NK-92 (cell line): ENCODE measurements around the gene ASIC3.
A peak's percentile ranks its signal among the peaks of the same experiment; 100 is the strongest.

Source experiments
- DNase-seq: peaks from one replicate; lab custom pipeline; 2025; ENCODE audit not compliant: unreplicated experiment; lab: John Stamatoyannopoulos, UW

Gene ASIC3

DNA sequence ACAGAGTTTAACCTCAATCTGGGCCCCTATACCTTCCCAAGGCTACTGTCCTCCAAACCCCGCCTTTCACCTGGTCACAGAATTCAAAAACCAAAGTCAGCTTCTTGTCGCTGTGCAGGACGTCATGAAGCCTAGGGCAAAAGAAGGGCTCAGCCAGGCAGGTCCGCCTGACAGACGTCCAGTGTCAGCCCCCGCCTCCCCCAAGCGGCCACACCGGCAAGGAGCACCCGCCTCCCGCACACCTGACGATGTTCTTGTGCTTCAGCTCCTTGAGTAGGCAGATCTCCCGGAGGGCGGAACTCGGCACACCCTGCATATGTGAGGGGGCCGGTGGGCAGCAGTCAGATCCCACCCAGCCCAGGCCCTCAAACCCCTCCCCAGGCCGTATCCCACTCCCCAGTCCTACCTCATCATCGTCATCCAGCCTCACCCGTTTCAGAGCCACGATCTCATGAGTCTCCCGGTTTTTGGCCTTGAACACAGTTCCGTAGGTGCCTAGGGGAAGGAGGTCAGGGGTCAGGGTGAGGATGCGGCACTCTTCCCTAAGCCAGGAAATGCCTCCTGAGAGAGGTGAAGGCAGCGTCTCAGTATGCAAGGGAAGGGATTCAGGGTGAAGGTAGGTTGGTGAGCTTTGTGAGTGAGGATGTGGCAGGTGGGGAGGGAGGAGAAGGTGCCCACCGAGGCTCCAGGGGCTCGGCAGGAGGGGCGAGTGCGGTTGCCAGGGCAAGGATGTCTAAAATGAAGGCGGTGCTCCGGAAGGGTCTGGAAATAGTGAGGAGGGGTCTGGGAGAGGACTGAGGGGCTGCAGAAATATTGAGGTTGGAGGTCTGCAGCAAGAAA, 8.6 kb downstream of the ASIC3 start:
- DNase-seq = no peak

GRCh38 chr7:151057506-151057988, 9.2 kb downstream of the ASIC3 start, which contains the start of gene CDK5:
TSS of gene CDK5 (minus strand) at chr7:151057897. CDS start at chr7:151057848, 49 bp downstream.
- no peak for DNase-seq

GRCh38 chr7:151057989-151058780, 9.9 kb downstream of the ASIC3 start:
- peak; percentile 93 for DNase-seq

DNA sequence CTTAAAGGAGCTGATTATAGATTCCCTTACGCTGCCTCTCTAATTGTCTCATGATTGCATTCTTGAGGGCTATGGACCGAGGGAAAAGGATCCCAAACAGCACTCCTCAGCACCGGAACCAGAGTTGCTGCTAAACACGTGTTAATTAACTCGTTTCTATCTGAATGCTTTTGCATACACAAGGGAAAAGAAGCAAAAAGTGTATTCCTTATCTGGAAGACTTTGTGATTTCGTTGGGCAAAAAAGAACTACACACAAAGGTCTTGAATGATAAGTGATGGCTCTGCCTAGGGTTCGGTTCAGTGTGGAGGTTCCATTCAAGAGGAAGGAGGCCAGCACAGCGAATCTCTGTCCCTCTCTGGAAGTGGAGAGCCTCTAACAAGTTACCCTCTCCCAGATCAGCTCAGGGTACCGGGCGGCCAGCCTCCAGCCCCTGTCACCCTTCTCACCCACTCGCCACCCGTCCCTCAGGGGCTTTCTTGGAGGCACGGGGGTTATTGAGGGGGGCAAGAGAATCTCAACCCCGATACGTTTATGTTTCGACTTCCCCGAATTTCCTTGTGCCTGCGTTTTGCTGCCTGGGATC, 10.5 kb downstream of the ASIC3 start:
- DNase-seq = no peak

- DNase-seq = no peak
Observed at GRCh38 chr7:151059367-151060112, 11.2 kb downstream of the ASIC3 start, which contains the start of gene SLC4A2. TSS of gene SLC4A2 (plus strand) at chr7:151059589. CDS start at chr7:151061988, 2,399 bp downstream.

DNA sequence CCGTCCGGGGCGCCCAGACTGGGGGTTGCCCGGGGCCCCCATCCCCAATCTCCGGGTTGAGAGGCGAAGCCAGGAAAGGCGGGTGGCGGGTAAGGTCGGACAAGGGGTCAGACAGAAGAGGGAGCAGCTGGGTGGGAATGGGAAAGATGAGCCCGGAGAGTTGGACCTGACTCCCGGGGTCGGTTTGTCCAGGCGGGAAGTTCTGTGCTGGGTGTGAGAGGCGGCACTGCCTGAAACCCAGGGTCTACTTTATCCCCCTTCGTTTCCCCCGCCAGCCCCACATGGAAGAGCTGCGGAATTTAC, 11.7 kb downstream of the ASIC3 start:
- DNase-seq = no peak

DNA sequence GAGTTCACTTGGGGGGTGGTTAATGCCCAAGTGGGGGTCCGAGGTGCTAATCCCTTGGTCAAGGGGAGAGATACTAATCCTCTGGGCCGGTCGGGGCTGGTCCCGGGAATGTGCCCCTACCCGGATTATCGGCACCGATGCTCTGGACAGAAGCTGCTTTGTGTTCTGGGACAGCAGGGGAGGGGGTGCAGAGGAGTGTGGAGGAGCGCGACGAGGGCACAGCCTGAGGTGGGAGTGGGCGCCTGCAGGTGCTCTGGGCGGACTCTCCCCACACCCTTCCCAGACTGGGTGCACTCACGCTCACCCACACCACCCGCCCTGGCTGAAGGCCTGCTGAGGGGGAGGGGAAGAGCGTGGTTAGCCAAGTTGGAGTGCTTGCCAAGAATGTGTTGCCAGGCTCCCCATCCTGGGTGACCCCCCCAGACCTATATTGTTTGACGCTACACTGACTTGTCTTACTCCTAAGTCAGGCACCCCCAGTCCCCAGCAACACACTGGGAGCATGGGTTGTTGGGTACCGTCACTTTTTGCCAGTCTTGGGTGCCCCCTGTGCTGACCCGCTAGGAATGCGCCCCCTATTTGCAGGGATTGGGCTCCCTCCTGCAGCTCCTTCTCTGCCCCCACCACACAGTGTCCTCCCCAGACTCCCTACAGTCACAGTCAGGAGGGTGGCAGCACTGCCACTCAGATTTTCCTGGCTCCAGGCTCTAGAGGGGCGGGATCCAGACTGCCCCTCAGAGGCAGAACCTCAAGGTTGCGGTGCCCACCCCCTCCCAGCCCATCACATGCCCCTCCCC, 12.3 kb downstream of the ASIC3 start:
- no peak for DNase-seq

DNA sequence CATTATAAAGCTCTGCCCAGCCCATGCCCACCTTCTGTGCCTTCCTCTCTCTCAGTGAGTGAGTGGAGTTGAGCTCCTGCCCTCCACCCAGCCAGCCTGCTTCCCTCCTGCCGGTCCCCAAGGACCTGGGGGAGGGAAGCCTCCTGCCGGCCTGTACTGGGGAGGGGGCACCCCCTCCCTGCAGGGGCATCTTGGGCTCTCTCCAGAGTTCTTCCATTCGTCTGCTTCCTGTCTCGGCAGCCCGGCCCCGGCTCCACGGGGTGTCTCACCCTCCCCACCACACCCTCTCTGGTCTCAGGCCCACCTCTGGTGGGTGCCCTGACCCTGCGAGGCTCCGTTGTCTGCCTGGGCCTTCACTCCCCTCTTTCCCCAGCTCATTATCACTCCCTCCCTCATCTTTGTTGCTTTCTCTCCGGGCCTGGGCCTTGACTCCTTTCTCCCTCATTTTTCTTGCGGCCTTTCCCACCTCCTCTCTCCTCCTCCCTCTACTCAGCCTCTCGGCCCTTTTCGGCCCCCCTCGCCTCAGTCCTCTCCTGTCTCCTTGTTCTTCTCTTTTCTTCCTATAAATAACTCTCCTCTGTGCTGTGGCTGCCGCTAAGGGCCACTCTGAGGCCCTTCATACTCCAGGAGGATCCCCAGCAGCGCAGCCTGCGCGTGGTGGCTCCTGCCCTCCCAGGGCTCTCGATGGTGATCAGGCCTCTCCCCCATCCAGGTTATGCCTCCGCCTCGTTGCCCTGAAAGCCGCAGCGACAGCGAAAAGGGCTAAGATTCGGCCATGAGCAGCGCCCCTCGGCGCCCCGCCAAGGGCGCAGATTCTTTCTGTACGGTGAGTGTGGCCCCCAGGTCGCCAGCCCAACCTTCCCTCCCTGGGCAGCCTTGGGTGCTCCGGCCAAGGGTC, 13.1 kb downstream of the ASIC3 start:
- no peak for DNase-seq

GRCh38 chr7:151062111-151062398, 13.7 kb downstream of the ASIC3 start:
- no peak for DNase-seq

DNA sequence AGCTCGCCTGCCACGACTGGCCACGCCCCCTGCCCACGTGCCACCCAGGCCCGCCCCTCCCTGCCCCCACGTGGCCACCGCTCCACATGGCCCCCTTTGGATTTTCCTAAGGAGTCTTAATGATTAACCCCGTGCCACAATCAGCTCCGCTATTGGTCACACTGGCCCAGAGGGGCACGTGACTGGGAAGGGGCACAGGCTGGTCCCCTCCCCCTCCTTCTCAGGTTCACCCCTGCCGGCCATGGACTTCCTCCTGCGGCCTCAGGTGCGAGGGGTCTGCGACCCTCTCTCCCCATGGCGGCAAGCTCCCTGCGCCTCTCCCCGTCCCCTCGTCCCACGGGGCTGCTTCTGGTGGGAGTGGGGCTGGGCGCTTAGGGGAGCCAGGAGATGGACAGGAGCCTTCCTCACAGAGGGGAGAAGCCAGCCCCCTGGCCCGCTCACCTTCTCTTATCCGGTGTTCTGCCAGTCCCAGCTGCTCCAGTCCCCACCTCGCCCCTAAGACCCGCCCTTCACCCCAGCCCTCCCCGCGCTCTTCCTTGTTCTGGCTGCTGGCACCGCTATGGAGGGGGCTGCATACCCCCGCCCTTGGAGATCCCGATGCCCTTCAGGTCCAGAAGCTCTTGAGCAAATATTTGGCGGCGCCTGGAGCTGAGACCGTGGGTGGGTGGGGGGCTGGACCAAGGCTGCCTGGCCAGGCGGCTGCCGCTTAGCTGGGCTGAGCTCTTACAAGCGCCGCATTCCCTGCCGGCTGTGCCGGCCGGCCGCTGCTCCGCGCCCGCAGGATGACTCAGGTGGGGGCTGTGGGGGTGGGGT, 14.3 kb downstream of the ASIC3 start:
- DNase-seq = no peak

DNA sequence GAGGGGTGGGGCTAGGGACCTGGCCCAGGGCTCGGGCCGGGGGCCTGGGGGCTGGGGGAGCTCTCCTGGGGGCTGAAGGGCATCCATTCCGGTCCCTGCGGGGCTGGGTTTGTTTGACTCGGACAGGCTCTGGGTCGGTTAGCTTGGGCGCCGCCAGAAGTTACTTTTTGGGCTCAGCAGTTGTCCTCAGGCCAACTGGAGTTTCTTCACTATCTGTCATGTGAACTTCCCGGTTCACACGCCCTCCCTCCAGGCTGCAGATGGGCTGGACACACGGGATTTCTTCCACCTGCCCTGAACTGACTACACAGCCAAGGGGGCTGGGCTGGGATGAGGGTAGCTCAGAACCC, 14.9 kb downstream of the ASIC3 start:
- no peak for DNase-seq

DNA sequence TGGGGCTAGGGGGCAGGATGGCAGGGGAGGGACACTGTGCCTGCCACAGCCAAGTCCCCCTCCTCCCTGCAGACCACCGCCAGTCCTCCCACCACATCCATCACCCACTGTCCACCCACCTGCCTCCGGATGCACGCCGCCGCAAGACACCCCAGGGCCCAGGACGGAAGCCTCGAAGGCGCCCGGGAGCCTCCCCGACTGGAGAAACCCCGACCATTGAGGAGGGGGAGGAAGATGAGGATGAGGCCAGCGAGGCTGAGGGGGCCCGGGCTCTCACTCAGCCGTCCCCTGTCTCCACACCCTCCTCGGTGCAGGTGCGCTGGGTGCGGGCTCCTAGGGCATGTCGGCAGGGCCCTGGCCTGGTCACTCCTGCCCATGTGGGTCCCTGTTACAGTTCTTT, 16.1 kb downstream of the ASIC3 start:
- no peak for DNase-seq

GRCh38 chr7:151064993-151065392, 16.7 kb downstream of the ASIC3 start:
- no peak for DNase-seq

DNA sequence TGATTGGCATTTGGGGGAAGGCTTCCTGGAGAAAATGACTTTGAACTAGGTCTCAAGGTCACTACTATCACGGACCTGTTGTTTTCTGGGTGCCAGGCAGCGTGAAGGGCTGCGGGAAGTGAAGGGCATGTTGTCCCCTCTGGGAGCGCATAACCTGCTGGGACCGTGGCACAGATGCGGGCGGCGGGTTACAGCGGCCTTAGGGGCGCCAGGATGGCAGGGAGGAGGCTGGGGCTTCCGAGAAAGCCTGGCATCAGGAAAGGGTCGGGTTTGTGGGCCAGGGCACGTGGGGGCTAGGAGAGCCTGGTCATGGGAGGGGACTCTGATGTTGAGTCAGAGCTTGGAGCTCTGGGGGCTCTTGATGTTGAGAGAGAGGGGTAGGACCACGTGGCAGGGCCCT, 17.2 kb downstream of the ASIC3 start:
- DNase-seq = no peak

DNA sequence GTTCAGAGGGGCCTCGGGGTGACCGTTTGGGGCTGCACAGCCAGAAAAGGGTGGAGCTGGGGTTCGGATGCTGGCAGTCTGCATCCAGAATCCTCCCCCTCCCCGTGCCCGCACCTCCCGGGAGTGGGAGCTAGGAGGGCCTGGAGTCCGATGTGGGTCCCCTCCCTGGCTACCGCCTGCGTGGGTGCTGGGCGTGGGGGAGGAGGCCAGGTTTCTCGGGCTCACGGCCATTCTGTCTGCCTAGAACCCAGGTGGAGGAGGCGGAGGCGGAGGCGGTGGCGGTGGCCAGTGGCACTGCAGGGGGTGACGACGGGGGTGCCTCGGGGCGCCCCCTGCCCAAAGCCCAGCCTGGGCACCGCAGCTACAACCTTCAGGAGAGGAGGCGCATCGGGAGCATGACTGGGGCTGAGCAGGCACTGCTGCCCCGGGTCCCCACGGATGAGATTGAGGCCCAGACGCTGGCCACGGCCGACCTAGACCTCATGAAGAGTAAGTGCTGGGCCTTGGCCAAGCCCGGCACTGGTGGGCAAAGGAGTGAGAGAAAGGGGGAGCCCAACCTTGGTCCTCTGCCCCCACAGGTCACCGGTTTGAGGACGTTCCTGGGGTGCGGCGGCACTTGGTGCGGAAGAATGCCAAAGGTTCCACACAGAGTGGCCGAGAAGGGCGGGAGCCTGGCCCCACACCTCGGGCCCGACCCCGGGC, 18.1 kb downstream of the ASIC3 start:
- DNase-seq = no peak

DNA sequence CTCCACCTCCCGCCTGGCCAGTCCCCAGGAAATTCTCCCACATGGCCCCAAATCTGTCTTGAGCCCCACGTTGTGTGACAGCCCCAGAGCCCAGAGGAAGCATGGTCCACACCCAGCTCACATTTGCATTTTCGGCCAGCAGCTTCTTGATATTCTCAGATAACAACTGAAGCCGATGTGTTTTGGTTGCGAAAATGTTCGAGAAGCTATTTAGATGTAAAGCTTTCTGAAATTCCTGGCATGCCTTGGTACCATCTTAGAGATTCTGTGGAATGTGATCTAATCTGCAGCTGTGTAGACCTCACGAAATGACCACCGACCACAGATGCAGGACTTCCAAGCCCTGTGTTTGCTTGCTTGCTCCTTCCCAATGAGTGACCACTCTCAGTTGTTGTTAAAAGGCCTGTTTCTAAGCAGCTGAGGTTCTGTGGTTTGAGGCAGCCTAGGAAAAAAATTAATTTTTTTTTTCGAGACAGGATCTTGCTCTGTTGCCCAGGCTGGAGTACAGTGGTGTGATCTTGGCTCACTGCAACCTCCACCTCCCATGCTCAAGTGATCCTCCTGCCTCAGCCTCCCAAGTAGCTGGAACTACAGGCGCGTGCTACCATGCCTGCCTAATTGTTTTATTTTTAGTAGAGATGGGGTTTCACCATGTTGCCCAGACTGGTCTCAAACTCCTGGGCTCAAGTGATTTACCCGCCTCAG, 19.9 kb downstream of the ASIC3 start:
- DNase-seq = no peak

GRCh38 chr7:151069841-151070573, 21.7 kb downstream of the ASIC3 start:
- DNase-seq = no peak
